ENCODE results near the gene ZDHHC16.
"Not testable (repeated sequence)": the region's sequence is repeated elsewhere in the genome, so short reads cannot be mapped to it uniquely, and the experiment has no call there.

ZDHHC16 gene

DNA sequence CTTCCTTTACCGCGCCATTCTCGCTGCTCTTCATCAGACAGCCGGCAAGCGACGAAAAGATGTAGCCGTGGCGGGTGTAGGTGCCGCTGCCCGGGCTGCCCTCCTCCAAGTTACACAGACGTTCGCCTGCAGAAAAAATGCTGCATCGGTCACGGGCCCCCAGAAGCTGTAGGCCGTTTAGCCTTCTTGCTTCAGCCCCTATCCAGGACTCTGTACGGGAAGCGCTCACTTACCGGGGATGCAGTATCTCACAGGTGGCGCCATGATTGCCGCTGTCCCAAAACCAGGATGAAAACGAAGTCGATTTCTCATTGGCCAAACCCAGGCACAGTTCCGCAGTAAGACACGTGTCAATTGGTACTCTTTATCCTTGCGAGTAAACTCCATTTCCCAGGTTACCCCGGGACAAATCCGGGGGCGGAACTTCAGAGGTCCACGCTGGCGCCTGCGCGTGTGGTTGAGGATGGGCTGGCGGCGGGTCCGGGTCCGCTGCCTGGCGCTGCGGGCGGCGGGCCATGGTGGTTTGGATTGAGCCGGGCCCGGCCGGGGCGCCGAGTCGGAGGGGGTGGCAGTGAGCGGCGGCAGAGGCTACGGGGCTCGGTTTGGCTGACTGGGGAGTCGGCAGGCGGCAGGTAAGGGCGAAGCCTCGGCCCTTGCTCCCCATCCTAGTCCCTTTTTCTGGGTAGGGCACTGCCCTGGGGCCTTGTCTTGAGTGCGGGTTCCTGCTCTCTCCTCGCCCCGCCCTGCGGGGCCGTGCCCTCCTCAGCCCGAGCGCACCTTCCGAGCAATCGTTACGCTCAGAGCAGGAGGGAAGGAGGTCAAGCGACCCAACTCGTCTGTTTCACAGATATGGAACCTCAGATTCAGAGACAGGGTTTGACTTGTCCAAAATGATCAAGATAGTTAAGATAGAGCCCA, at the start of gene ZDHHC16, which contains the start of gene EXOSC1:
Gene ZDHHC16 (plus strand): TSS at position 454 of the 918 bp plus-strand sequence. CDS start 5,501 bp downstream, outside the sequence.
Gene EXOSC1 (minus strand): TSS at position 285 of the 918 bp plus-strand sequence. CDS start 21 bp downstream, at position 264.
- DNase-seq: peak; percentile 91

DNA sequence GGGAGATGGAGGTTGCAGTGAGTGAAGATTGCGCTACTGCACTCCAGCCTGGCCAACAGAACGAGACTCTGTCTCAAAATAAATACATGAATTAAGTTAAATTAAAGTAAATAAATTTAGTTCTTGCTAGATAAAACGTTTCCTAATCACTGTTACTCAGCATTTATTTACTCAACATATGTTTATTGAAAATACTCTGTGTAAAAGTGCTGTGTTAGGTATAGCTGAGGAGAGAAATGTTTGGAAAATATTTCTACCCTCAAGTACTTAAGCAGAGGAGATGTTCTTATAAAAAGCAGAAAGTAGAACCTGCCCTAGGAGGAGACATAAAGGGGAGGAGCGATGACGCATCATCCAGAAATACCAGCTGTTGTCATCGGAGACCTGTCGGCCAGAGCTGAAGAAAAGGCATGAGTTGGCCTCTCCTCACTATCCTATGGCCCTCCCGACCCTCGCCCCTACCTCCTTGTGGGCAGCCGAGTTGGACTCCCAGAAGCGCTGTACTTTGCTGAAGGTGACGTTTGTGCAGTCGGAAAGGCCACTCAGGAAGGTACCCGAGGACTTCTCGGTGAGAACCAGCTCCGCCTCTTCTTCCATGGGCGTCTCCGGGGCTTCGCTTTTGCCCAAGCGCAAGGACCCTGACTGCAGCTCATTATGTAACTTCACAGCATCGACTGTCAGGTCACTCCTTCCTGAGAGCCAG, 46.0 kb upstream of the ZDHHC16 start:
- peak; percentile 24 for DNase-seq

DNA sequence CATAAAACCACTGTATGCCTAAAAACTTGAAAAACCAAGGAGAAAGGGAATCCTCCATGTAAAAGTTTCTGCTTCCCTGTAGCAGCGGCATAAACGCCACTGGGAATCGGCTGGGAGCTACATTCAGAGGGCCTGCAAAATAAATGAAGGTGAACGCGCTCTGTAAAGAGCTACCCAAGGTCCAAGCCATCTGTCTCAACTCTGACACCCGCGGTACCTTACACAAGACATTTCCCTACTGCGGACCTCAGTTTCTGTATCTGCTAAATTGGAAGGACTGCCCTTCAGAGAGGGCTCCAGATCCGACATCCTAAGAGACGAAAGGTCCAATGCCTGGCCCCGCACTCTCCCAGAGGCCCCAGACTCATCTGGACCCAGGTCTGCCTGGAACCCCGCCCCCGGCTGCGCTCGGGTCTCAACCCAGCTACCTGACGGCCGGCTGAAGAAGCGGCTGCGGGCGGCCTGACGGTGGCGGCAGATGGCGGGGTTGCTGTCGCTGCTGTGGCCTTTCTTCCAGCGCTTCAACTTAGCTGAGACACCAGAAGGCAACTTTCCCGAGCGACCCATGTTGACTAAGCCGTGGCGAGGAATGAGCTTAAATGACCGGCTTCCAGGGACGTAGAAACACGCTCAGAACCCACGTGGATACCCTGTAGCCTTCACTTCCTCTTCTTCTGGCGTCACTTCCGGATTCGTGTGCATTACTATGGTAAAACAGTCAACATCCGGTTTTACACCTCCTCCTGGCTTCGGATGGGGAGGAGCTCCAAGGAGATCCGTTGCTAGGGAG, 45.1 kb upstream of the ZDHHC16 start, which contains the start of gene RRP12:
Gene RRP12 (minus strand): TSS at position 676 of the 790 bp plus-strand sequence. CDS start 109 bp downstream, at position 567.
- DNase-seq: peak; percentile 92

DNA sequence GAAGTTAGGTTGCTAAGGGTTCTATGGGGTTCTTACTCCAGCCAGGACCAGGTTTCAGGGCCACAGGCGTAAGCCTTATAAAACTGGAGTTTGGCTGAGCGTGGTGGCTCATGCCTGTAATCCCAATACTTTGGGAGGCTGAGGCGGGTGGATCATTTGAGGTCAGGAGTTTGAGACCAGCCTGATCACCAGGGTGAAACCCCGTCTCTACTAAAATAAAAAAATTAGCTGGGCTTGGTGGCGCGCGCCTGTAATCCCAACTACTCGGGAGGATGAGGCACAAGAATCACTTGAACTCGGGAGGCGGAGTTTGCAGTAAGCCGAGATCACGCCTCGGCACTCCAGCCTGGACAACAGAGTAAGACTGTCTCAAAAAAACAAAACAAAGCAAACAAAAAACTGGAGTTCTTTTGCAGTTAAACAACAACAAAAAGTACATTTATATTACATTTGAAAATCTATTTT, 44.5 kb upstream of the ZDHHC16 start:
- no peak for DNase-seq

DNA sequence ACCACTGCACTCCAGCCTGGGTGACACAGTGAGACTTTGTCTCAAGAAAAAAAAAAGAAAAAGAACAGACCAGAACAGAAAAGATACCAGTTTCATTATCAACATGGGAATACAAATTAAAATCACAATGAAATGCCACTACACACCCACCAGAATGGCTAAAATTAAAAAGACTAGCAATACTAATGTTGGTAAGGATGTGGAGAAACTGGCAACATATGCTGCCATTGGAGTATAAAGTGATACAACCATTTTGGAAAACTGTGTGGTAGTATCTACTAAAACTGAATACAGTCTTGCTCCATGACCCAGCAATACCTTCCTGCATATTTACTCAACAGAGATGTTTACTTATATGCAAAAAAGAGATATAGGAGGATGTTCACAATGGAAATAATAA, 41.9 kb upstream of the ZDHHC16 start:
- no peak for DNase-seq

DNA sequence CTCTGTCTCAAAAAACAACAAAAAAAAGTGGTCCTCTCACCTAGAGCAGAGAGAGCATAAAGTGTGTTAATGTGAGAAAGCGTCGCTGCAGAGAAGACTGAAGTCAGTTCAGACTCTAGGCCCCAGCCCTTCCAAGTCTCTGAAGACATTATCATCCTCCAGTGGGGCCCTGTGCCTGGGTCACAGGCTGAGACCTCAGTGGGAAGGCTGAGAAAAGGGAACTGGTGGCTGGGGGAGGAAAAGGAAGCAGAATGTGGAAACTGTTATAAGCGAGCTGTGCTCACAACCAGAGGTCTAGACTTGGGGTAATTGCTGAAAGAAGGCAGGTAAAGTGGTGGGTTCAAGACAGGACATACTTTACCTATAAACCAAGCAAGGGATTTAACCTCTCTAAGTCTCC, 39.9 kb upstream of the ZDHHC16 start:
- no peak for DNase-seq

DNA sequence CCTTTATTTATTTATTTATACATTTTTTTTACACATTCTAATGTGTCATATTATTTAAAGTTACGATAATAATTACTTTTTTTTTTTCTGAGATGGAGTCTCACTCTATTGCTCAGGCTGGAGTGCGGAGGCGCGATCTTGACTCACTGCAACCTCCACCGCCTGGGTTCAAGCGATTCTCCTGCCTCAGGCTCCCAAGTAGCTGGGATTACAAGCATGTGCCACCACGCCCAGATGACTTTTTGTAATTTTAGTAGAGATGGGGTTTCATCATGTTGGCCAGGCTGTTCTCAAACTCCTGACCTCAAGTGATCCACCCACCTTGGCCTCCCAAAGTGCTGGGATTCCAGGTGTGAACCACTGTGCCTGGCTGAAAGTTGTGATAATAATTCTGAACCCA, 39.5 kb upstream of the ZDHHC16 start:
- not testable (repeated sequence) for DNase-seq

DNA sequence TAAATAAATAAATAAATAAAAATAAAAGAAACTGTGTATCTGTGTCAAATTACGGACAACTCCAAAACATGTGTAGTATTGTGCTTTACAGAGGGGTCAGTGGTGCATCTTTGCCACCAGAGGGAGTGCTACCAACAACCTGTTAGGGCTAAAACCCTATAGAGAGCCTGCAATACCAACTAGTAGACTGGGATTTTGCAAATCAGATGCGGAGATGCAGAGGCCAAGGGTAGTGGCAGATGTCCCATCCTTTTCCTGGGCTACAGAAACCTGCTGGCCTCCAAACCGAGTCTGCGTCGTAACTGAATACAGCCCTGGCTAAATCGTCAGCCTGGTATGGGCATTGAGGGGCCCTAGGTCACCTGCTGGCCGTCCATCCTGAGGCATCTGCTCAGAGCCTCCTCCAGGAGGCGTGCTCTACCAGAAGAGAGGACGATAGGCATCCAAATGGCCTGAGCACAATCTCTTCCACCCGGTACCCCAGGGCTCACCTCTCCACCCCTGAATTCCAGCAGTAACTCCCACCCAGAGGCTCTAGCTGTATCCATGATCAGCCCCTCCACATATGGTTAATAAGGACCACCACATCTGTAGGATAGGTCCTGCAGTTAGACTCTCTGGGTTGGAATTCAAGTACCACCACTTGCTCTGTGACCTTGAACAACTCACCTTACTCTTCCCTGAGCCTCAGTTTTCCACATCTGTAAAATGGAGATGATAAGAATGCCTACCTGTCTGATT, 38.6 kb upstream of the ZDHHC16 start:
- peak; percentile 77 for DNase-seq

DNA sequence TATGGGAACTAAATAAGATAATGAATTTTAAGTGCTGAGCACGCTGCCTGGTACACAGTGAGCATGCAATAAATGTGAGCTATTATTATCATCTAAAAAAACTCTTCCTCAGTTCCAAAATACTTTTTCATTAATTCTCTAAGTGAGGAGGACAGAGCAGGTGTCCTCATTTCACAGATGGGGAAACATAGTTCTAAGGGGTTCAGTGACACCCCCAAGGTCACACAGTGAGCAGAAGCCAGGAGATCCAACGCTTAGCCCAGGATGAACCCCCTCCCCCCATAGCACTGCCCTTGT, 38.1 kb upstream of the ZDHHC16 start:
- no peak for DNase-seq

DNA sequence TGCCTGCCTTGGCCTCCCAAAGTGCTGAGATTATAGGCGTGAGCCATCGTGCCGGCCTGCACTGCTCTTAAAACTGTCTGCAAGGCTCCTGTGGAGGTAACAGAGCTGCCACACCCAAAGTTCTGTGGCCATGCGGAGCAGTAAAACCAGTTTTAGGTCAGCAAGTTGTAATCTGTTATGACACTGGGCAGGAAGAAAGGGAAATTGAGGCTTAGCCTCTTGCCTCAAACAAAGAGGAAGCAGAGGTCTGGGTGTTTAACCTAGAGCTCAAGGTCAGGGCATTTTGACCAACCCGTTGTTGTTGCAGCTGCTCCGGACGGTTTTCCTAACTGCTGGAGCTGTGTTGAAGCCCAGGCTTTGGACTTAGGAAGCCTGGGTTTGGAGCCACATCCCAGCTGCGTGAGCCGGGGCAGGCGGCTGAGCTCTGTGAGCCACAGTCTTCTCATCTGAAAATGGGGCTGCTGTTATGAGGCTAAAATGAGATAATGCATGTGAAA, 37.4 kb upstream of the ZDHHC16 start:
- DNase-seq: no peak

DNA sequence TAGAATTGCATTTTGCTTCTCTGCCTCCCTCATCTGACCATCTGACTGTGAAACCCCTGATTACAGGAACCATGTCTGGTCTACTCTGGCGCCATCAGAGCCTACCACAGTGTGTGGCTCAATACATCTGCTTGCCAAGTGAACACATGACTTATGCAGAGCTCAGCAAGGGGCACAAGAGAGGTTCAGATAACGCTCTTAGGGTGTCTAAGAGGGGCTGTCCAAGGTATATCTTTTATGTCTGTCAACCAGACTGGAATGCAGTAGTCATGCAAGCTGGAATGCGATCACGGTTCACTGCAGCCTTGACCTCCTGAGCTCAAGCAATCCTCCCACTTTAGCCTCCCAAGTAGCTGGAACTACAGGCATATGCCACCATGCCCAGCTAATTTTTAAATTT, 34.6 kb upstream of the ZDHHC16 start:
- no peak for DNase-seq

DNA sequence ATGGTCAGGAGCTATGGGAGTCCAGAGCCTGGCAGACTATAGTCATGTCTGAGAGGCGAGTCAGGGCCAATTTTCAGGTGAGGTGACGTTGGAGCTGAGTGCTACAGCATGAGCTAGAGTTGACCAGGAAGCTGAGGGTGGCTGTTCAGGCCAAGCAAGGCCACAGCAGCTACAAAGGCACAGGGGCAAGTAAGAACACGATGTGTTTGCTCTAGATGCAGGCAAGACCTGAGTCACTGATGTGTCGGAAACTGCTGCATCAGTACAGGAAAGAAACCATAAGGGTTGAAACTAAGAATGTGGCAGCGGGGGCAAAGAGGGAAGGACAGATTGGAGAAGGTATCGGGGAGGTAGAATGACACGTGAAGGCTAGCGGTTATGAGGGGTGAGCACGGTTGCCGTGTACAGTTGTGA, 33.1 kb upstream of the ZDHHC16 start:
- DNase-seq: no peak

DNA sequence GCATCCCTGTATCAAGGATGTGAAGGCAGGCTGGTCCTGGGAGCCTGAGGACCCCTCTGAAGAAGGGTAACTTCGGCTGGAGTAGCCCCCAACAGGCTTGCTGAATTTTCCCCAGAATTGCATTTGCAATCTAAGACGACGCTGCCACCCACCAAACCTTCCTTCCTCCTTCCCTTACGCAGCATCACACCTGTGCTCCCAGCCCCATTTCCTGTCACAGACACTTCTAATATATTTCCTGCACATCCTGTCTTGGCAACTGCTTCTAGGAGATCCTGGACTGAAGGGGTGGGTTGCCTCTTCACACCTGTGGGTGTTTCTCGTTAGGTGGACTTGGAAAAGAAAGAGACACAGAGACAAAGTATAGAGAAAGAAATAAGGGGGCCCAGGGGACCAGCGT, 29.4 kb upstream of the ZDHHC16 start:
- DNase-seq: no peak

DNA sequence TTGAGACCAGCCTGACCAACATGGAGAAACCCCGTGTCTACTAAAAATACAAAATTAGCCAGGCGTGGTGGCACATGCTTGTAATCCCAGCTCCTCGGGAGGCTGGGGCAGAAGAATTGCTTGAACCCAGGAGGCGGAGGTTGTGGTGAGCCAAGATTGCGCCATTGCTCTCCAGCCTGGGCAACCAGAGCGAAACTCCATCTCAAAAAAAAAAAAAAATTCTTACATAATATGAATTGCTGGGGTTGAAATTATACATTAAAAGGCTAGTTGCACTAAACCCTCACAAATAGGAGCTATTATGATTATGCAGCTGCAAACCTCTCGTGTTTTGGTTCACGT, 22.2 kb upstream of the ZDHHC16 start:
- not testable (repeated sequence) for DNase-seq

DNA sequence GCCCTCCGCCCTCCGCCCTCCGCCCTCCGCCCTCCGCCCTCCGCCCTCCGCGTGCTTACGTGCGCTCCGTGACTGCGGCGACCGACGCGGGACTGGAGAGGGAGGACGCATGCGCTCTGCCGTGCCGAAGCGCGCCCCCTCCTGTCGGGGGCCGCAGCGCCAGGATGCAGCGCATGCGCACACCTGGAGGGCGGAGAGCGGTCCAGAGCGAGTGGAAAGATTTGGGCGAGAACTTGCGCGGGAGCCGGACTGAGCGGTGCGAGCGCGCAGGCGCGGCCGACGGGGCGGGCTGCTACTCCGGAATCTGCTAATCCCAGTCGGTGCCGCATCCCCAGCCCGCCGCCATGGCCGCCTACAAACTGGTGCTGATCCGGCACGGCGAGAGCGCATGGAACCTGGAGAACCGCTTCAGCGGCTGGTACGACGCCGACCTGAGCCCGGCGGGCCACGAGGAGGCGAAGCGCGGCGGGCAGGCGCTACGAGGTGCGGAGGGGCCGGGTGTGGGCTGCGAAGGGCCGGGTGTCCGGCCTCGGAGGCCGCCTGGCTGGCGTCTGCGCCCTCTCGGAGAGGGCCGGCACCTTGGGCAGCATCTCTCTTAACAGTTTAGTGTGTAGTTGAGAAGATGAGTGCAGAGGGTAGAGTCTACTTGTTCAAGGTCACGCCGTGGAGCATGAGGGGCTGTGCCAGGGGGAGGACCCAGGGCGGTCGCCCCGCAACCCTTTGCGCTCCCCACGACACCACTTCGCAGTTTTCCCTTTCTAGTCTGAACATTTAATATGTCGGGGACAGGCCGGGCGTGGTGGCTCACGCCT, 19.8 kb upstream of the ZDHHC16 start, which contains the start of gene PGAM1:
Gene PGAM1 (plus strand): TSS at position 228 of the 812 bp plus-strand sequence. CDS start 117 bp downstream, at position 345.
- peak; percentile 89 for DNase-seq

DNA sequence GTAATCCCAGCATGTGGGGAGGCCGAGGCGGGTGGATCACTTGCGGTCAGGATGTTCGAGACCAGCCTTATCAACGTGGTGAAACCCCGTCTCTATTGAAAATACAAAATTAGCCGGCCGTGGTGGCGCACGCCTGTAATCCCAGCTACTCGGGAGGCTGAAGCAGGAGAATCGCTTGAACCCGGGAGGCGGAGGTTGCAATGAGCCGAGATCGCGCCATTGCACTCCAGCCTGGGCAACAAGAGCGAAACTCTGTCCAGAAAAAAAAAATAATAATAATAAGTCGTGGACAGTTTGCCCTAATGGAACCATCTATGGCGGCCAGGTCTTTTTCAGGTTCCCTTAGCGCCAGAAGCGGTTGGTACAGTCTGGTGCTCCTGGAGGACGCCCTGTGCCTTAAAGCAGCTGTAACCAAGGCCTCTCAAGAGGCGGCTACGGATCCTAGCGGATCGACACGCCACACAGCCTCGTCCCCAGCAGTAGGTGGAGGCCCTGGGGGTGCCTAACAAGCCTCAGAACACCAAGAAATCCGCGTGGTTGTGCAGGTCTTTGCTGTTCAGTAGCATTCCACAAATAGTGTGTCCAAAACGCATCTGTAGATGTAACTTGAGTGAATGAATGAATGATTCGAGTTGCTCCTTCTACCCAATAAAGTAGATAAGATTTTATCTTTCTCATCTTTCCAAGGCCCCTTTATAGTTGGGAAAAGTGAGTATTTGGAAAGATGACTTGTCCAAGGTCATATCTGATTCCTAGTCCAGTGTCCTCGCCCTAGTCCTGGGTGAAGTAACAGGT, 19.0 kb upstream of the ZDHHC16 start:
- DNase-seq: no peak

DNA sequence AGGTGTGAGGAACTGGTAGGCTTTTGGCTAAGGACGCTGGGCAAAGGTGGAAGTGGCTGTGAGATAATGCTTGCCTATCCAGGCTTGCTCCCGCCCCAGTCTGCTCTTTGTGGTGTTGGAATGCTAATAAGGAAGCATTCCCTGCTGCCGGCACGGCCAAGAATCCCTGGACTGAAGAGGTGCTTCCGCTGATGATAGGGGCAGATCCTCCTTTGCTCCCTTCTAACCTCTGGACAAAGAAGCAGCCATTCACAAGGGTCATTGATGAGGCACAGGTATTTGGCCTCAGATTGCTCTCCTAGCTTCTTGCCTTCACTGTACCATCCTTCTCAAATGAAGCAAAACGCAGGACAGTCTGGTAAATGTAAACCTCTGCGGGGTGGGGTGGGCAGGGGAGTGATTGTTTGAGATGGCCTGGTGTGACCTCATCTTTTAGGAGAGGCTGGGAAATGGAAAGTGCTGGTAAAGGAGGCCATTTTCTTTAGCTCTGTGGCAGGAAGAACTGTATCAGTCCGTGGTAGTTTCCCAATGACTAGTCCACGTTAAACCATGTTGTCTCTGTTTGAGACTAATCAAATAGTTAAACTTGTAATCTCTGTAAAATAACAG, 18.3 kb upstream of the ZDHHC16 start:
- DNase-seq: no peak

DNA sequence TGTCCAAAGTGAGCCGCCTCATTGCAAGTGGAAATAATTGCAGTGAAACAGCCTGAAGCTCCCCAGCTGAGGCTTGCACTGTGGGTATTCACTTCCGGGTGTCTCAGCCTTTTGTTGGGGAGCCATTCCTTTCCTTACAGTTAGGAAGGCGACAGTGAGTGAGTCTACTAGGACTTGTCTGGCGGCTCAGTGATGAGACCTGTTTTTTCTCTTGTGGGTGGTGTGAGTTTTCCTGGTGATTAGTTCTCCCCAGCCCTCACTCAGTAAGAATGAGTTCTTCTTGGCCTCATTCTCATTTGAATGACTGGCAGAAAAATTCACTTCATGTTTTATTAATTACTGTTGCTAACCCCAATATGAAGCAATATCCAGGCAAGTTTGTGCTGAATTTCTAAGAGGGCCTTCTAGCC, 17.4 kb upstream of the ZDHHC16 start:
- DNase-seq: no peak

DNA sequence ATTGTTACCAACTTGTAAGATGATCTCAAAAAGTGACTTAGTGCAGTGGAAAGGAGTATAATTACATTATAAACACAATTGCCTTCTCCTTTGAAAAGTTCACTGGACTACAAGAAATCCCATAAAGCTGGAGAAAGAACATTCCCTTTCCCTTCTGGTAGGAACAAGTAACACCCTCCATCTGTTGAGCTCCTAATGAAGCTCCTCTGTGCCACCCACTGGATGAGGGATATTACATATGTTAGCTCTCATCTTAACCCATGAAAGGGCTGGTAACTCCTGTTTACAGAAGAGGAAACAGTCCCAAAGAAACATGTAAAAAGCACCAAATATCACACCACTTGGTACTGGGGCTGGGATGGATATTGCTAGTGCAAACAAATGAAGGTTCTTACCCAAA, 11.9 kb upstream of the ZDHHC16 start:
- DNase-seq: peak; percentile 10

DNA sequence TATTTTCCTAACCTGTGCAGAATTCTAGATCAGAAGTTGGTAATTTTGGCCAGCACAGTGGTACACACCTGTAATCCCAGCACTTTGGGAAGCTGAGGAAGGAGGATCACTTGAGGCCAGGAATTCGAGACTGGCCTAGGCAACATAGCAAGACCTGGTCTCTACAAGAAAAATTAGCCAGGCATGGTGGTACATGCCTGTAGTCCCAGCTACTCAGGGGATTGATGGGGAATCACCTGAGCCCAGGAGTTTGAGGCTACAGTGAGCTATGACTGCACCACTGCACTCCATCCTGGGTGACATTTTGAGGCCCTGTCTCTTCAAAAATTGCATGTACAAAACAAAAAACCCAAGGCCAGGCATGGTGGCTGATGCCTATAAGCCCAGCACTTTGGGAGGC, 11.4 kb upstream of the ZDHHC16 start:
- no peak for DNase-seq
